Left ventricle myocardium inferior (tissue), 1 donor: ENCODE measurements around the gene LRBA. TPM values are rescaled to one million over a fixed set of nuclear protein-coding genes. Genes with fewer than 3 reads are reported as not detected.

Source experiments
- DNase-seq: peaks from one replicate; pipeline ENCODE4 v3.0.0-alpha.2; 2020
- H3K27ac ChIP-seq: fragments of 200-600 bp; replicated peaks from 2 replicates; pipeline ENCODE4 v1.8.0; 2021
- H3K27me3 ChIP-seq: fragments of 200-600 bp; 2 replicates; pipeline ENCODE4 v1.8.0; 2021; ENCODE audit warnings: low read depth
- H3K36me3 ChIP-seq: fragments of 200-600 bp; 2 replicates; pipeline ENCODE4 v1.8.0; 2021
- H3K4me1 ChIP-seq: fragments of 200-600 bp; 2 replicates; pipeline ENCODE4 v1.8.0; 2021
- H3K4me3 ChIP-seq: fragments of 200-600 bp; 2 replicates; pipeline ENCODE4 v1.8.0; 2021; ENCODE audit warnings: mild to moderate bottlenecking, moderate library complexity
- H3K9me3 ChIP-seq: fragments of 200-600 bp; replicated peaks from 2 replicates; pipeline ENCODE4 v1.8.0; 2021
- intact Hi-C: fragments of 100-400 bp; cut with micrococcal nuclease; formaldehyde crosslinking; loops from one replicate; pipeline ENCODE4 v1.11.0; 2022
- total RNA-seq: library from RNA; stranded (reverse); fragmentation: NEBNext Ultra II Directional; extraction: Animal tissue kit (Norgen Biotek cat#: 25700); gene quantifications from one replicate; pipeline ENCODE4 v1.2.1, GENCODE V29; 2021
- TF ChIP-seq, protein P1 (sequence below): fragments of 200-600 bp; IDR thresholded peaks from 2 replicates; pipeline ENCODE4 v1.8.0; 2021; ENCODE audit warnings: antibody characterized with exemption, mild to moderate bottlenecking, borderline replicate concordance
- donor health status: DM: no; HTN: yes; CAD: no; lungs with severe emphysema.

The LRBA gene
- total RNA-seq, 1 donor from 2014 or later = 19.1 TPM

- intact Hi-C loops = no loop called here
- no peaks in the 10 kb centered on the region for H3K9me3 ChIP-seq
- H3K36me3 ChIP-seq = peaks cover 40% of the 10 kb centered on the region
- no peak overlapping the region for H3K4me3 ChIP-seq
- no peaks in the 10 kb centered on the region for H3K4me1 ChIP-seq
- TF ChIP-seq, protein P1, sequence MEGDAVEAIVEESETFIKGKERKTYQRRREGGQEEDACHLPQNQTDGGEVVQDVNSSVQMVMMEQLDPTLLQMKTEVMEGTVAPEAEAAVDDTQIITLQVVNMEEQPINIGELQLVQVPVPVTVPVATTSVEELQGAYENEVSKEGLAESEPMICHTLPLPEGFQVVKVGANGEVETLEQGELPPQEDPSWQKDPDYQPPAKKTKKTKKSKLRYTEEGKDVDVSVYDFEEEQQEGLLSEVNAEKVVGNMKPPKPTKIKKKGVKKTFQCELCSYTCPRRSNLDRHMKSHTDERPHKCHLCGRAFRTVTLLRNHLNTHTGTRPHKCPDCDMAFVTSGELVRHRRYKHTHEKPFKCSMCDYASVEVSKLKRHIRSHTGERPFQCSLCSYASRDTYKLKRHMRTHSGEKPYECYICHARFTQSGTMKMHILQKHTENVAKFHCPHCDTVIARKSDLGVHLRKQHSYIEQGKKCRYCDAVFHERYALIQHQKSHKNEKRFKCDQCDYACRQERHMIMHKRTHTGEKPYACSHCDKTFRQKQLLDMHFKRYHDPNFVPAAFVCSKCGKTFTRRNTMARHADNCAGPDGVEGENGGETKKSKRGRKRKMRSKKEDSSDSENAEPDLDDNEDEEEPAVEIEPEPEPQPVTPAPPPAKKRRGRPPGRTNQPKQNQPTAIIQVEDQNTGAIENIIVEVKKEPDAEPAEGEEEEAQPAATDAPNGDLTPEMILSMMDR = no peak
- no peak overlapping the region for H3K27ac ChIP-seq
- no peaks in the 10 kb centered on the region for H3K27me3 ChIP-seq
- no peak for DNase-seq
These were observed 761.7 kb downstream of the LRBA start for GRCh38 chr4:150253416-150253815.

GRCh38 chr4:150252741-150253140, 762.3 kb downstream of the LRBA start:
- H3K27me3 ChIP-seq = no peaks in the 10 kb centered on the region
- no peak for DNase-seq
- intact Hi-C loops = no loop called here
- no peaks in the 10 kb centered on the region for H3K9me3 ChIP-seq
- TF ChIP-seq, protein P1 = no peak
- no peaks in the 10 kb centered on the region for H3K4me1 ChIP-seq
- H3K36me3 ChIP-seq = peaks cover 43% of the 10 kb centered on the region
- H3K4me3 ChIP-seq = no peak overlapping the region
- H3K27ac ChIP-seq = no peak overlapping the region

- TF ChIP-seq, protein P1 = no peak
- intact Hi-C loops = no loop called here
- no peaks in the 10 kb centered on the region for H3K27me3 ChIP-seq
- no peak overlapping the region for H3K27ac ChIP-seq
- no peaks in the 10 kb centered on the region for H3K4me1 ChIP-seq
- no peaks in the 10 kb centered on the region for H3K9me3 ChIP-seq
- no peak overlapping the region for H3K4me3 ChIP-seq
- H3K36me3 ChIP-seq = peaks cover 43% of the 10 kb centered on the region
- DNase-seq = no peak
These were observed 762.8 kb downstream of the LRBA start for GRCh38 chr4:150252306-150252705.

DNA sequence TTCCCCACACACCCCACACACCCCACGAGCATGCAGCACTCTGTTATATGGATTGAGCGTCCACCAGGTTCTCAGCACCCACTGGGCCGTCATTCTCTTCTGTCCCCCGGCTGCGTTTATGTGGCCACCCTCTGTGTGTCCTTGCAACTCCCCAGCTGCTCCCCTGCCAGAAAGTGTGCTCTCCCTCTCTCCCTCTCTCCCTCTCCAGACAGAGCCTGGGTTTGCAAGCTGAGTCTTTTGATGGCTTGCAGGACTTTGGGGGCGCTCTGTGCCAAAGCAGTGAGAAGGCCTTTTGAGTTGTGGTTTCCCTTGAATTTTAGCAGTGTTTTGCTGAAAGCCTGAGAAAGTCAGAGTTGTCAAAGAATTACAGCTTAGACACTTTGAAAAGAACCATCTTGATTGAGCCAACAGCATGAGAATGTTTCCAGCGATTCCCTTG, 763.3 kb downstream of the LRBA start:
- H3K27ac ChIP-seq = no peak overlapping the region
- no peak for DNase-seq
- peaks cover 39% of the 10 kb centered on the region for H3K36me3 ChIP-seq
- TF ChIP-seq, protein P1 = no peak
- no peak overlapping the region for H3K4me3 ChIP-seq
- no peaks in the 10 kb centered on the region for H3K27me3 ChIP-seq
- no peaks in the 10 kb centered on the region for H3K4me1 ChIP-seq
- intact Hi-C loops = no loop called here
- no peaks in the 10 kb centered on the region for H3K9me3 ChIP-seq

DNA sequence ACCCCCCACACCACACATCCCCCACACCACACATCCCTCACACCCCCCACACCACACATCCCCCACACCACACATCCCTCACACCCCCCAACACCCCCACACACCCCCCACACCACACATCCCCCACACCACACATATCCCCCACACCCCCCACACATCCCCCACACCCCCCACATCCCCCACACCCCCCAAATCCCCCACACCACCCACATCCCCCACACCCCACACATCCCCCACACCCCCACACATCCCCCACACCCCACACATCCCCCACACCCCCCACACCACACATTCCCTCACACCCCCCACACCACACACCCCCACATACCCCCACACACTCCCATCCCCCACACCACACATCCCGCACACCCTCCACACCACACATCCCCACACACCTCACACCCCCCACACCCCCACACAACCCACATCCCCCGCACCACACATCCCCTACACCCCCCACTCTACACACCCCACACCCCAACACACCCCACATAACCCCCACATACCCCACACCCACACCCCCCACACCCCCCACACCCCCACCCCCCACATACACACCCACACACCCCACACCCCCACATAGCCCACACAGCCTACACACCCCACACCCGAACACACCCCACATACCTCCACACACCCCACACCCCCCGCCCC, 764.0 kb downstream of the LRBA start:
- TF ChIP-seq, protein P1 = no peak
- Histone ChIP-seq H3K4me3 (no peak overlapping the region), H3K36me3 (peaks cover 33% of the 10 kb centered on the region), H3K27ac (no peak overlapping the region), H3K27me3 (no peaks in the 10 kb centered on the region), H3K4me1 (no peaks in the 10 kb centered on the region), H3K9me3 (no peaks in the 10 kb centered on the region)
- intact Hi-C loops = no loop called here
- no peak for DNase-seq
